ENCODE results near the gene ABLIM3.

Gene ABLIM3

GRCh38 chr5:149277801-149278200, 136.5 kb downstream of the ABLIM3 start:
- no peak for DNase-seq (ENCODE audit: low read depth)
- no peak for TF ChIP-seq CTCF (IDR thresholded peaks at IDR 0.05; ENCODE audit: low read depth, low read length, missing control alignments)
- in situ Hi-C loops (cut with HindIII; ENCODE audit: low sequenced_read_pairs) = no loop called here
- H3K4me3 ChIP-seq (ENCODE audit: low read depth, low read length) = no peak overlapping the region

GRCh38 chr5:149278451-149279210, 137.3 kb downstream of the ABLIM3 start:
- no peak for TF ChIP-seq CTCF (IDR thresholded peaks at IDR 0.05; ENCODE audit: low read depth, low read length, missing control alignments)
- no peak overlapping the region for H3K4me3 ChIP-seq (ENCODE audit: low read depth, low read length)
- no peak for DNase-seq (ENCODE audit: low read depth)
- in situ Hi-C loops (cut with HindIII; ENCODE audit: low sequenced_read_pairs) = no loop called here

GRCh38 chr5:149279661-149280060, 138.4 kb downstream of the ABLIM3 start:
- in situ Hi-C loops (cut with HindIII; ENCODE audit: low sequenced_read_pairs) = no loop called here
- H3K4me3 ChIP-seq (ENCODE audit: low read depth, low read length) = no peak overlapping the region
- DNase-seq (ENCODE audit: low read depth) = no peak
- TF ChIP-seq CTCF (IDR thresholded peaks at IDR 0.05; ENCODE audit: low read depth, low read length, missing control alignments) = no peak

GRCh38 chr5:149280124-149280523, 138.8 kb downstream of the ABLIM3 start:
- DNase-seq (ENCODE audit: low read depth) = no peak
- no peak overlapping the region for H3K4me3 ChIP-seq (ENCODE audit: low read depth, low read length)
- in situ Hi-C loops (cut with HindIII; ENCODE audit: low sequenced_read_pairs) = no loop called here
- no peak for TF ChIP-seq CTCF (IDR thresholded peaks at IDR 0.05; ENCODE audit: low read depth, low read length, missing control alignments)

- in situ Hi-C loops (cut with HindIII; ENCODE audit: low sequenced_read_pairs) = no loop called here
- no peak overlapping the region for H3K4me3 ChIP-seq (ENCODE audit: low read depth, low read length)
- no peak for DNase-seq (ENCODE audit: low read depth)
- TF ChIP-seq CTCF (IDR thresholded peaks at IDR 0.05; ENCODE audit: low read depth, low read length, missing control alignments) = no peak
Observed at GRCh38 chr5:149280802-149281201, 139.5 kb downstream of the ABLIM3 start.

- no peak for TF ChIP-seq CTCF (IDR thresholded peaks at IDR 0.05; ENCODE audit: low read depth, low read length, missing control alignments)
- in situ Hi-C loops (cut with HindIII; ENCODE audit: low sequenced_read_pairs) = no loop called here
- H3K4me3 ChIP-seq (ENCODE audit: low read depth, low read length) = no peak overlapping the region
- DNase-seq (ENCODE audit: low read depth) = no peak
Observed at GRCh38 chr5:149282027-149282965, 141.0 kb downstream of the ABLIM3 start.
